ENCODE results near the gene LHX8. TPM values are rescaled to one million over a fixed set of nuclear protein-coding genes. Genes with fewer than 3 reads are reported as not detected.

The LHX8 gene
- total RNA-seq, 2 donors from 2014 or later: not detected

GRCh38 chr1:75208862-75209261 lies 74.7 kb downstream of the LHX8 start:
- no peak for TF ChIP-seq CTCF (IDR thresholded peaks at IDR 0.05)
- Histone ChIP-seq H3K4me3 (no peak overlapping the region), H3K27ac (no peak overlapping the region), H3K36me3 (no peaks in the 10 kb centered on the region), H3K9me3 (no peaks in the 10 kb centered on the region), H3K27me3 (replicated peaks; ENCODE audit: insufficient read depth) (no peaks in the 10 kb centered on the region), H3K4me1 (ENCODE audit: control insufficient read depth in 1 of 2, low read depth in 2 of 2) (no peaks in the 10 kb centered on the region)
- no peak for DNase-seq (ENCODE audit: low spot score)
- no peak for ATAC-seq (ENCODE audit: insufficient number of reproducible peaks, low FRiP score, low read depth)

Measured in thoracic aorta (tissue), 2 donors.